WTC11 (cell line): ENCODE measurements around the gene SMAD5. TPM values are rescaled to one million over a fixed set of nuclear protein-coding genes. Genes with fewer than 3 reads are reported as not detected.

ENCODE experiments used
- ATAC-seq: fragments of 200-7000 bp; cut with Tn5 transposase; 2 replicates; pipeline ENCODE4 v1.10.0; 2021; ENCODE audit warnings: mild to moderate bottlenecking, moderate library complexity
- CTCF ChIA-PET: fragments of 300-600 bp; sonication (Branson Sonifier 250); formaldehyde crosslinking; loops from one replicate; lab custom pipeline; 2021; ENCODE audit warnings: antibody characterized with exemption; lab: Charles Lee
- POLR2A ChIA-PET: fragments of 350-600 bp; sonication (Branson Sonifier 250); formaldehyde crosslinking; loops from one replicate; lab custom pipeline; 2021; ENCODE audit warnings: antibody characterized with exemption; lab: Charles Lee
- DNase-seq: peaks from one replicate; pipeline ENCODE4 v3.0.0; 2021; ENCODE audit warnings: low spot score
- H3K27ac Mint-ChIP-seq: 2 replicates; pipeline ENCODE4 v1.8.0; 2021; ENCODE audit warnings: mixed read lengths
- H3K27me3 Mint-ChIP-seq: 2 replicates; pipeline ENCODE4 v1.8.0; 2021; ENCODE audit warnings: low read depth, mild to moderate bottlenecking, moderate library complexity, mixed read lengths
- H3K36me3 Mint-ChIP-seq: 2 replicates; pipeline ENCODE4 v1.8.0; 2021; ENCODE audit warnings: mixed read lengths
- H3K4me1 Mint-ChIP-seq: 2 replicates; pipeline ENCODE4 v1.8.0; 2022; ENCODE audit warnings: mixed read lengths
- H3K4me3 Mint-ChIP-seq: 2 replicates; pipeline ENCODE4 v1.8.0; 2021; ENCODE audit warnings: mild to moderate bottlenecking, moderate library complexity, mixed read lengths
- H3K9me3 Mint-ChIP-seq: 2 replicates; pipeline ENCODE4 v1.8.0; 2021; ENCODE audit warnings: mixed read lengths
- ARID4B ChIP-seq: sonication (generic); formaldehyde crosslinking; IDR thresholded peaks from 2 replicates; pipeline ENCODE4 v1.8.0; 2023; ENCODE audit warnings: missing genetic modification reagents, mild to moderate bottlenecking, borderline replicate concordance
- CBFB ChIP-seq: sonication (generic); formaldehyde crosslinking; IDR thresholded peaks from 2 replicates; pipeline ENCODE4 v1.8.1; 2022; ENCODE audit warnings: mild to moderate bottlenecking, low read depth, missing genetic modification reagents
- FOXP1 ChIP-seq: sonication (generic); formaldehyde crosslinking; IDR thresholded peaks from 2 replicates; pipeline ENCODE4 v1.8.0; 2022; ENCODE audit warnings: missing genetic modification reagents, mild to moderate bottlenecking, moderate library complexity, borderline replicate concordance
- GTF2I ChIP-seq: fragments of 250-450 bp; sonication (Bioruptor Pico); conservative IDR thresholded peaks from 2 replicates; pipeline ENCODE4 v1.4.0; 2021; ENCODE audit warnings: mild to moderate bottlenecking
- HMGXB4 ChIP-seq: sonication (generic); formaldehyde crosslinking; IDR thresholded peaks from 2 replicates; pipeline ENCODE4 v1.8.1; 2023; ENCODE audit warnings: mild to moderate bottlenecking, moderate library complexity, missing genetic modification reagents
- MAX ChIP-seq: sonication (generic); formaldehyde crosslinking; IDR thresholded peaks from 2 replicates; pipeline ENCODE4 v1.8.0; 2022; ENCODE audit warnings: mild to moderate bottlenecking, missing genetic modification reagents
- MLX ChIP-seq: sonication (generic); formaldehyde crosslinking; IDR thresholded peaks from 2 replicates; pipeline ENCODE4 v1.8.1; 2023; ENCODE audit warnings: mild to moderate bottlenecking, missing genetic modification reagents, moderate library complexity
- NFATC4 ChIP-seq: fragments of 250-450 bp; sonication (Bioruptor Pico); IDR thresholded peaks from 2 replicates; pipeline ENCODE4 v1.9.0; 2021; ENCODE audit warnings: mild to moderate bottlenecking
- NFE2L1 ChIP-seq: sonication (generic); formaldehyde crosslinking; IDR thresholded peaks from 2 replicates; pipeline ENCODE4 v1.8.1; 2023; ENCODE audit warnings: missing genetic modification reagents
- NFYB ChIP-seq: sonication (generic); formaldehyde crosslinking; conservative IDR thresholded peaks from 2 replicates; pipeline ENCODE4 v1.8.0; 2022; ENCODE audit warnings: low read depth, missing genetic modification reagents
- NR2C2 ChIP-seq: sonication (generic); formaldehyde crosslinking; IDR thresholded peaks from 2 replicates; pipeline ENCODE4 v1.8.0; 2022; ENCODE audit warnings: mild to moderate bottlenecking, missing genetic modification reagents
- PRRX2 ChIP-seq: fragments of 250-450 bp; sonication (Bioruptor Pico); IDR thresholded peaks from 2 replicates; pipeline ENCODE4 v1.8.0; 2021; ENCODE audit warnings: mild to moderate bottlenecking
- TEAD4 ChIP-seq: sonication (generic); formaldehyde crosslinking; IDR thresholded peaks from 2 replicates; pipeline ENCODE4 v1.8.0; 2022; ENCODE audit warnings: mild to moderate bottlenecking, missing genetic modification reagents
- TP53 ChIP-seq: sonication (generic); formaldehyde crosslinking; IDR thresholded peaks from 2 replicates; pipeline ENCODE4 v1.8.1; 2023; ENCODE audit warnings: mild to moderate bottlenecking, missing genetic modification reagents
- USF1 ChIP-seq: sonication (generic); formaldehyde crosslinking; IDR thresholded peaks from 2 replicates; pipeline ENCODE4 v1.8.0; 2022; ENCODE audit warnings: mild to moderate bottlenecking, missing genetic modification reagents
- ZNF121 ChIP-seq: sonication (generic); formaldehyde crosslinking; IDR thresholded peaks from 2 replicates; pipeline ENCODE4 v1.8.0; 2023; ENCODE audit warnings: missing genetic modification reagents
- ZNF138 ChIP-seq: sonication (generic); formaldehyde crosslinking; conservative IDR thresholded peaks from 2 replicates; pipeline ENCODE4 v1.8.1; 2022; ENCODE audit warnings: mild to moderate bottlenecking, moderate library complexity, missing genetic modification reagents
- ZNF671 ChIP-seq: fragments of 250-450 bp; sonication (Bioruptor Pico); IDR thresholded peaks from 2 replicates; pipeline ENCODE4 v1.8.0; 2021; ENCODE audit warnings: mild to moderate bottlenecking
- total RNA-seq: library from RNA; stranded (reverse); gene quantifications from 3 replicates; pipeline ENCODE4 v1.2.3, GENCODE V29; 2021

The SMAD5 gene
- total RNA-seq, 1 experiment from 2014 or later, result 65.2 TPM

- TF ChIP-seq HMGXB4 (CRISPR knock-in tag) (no peak), ZNF121 (CRISPR knock-in tag) (no peak), PRRX2 (CRISPR knock-in tag) (no peak), ARID4B (no peak), USF1 (CRISPR knock-in tag) (no peak), ZNF138 (CRISPR knock-in tag) (no peak)
Measured at GRCh38 chr5:136153581-136154236, 21.1 kb downstream of the SMAD5 start (continued).

GRCh38 chr5:136155078-136155477 is 22.4 kb downstream of the SMAD5 start:
- Mint-ChIP-seq H3K4me3 (no peak overlapping the region), H3K36me3 (peaks cover 40% of the 10 kb centered on the region), H3K9me3 (peaks cover 13% of the 10 kb centered on the region), H3K27me3 (no peaks in the 10 kb centered on the region), H3K27ac (no peak overlapping the region)
- no peak for DNase-seq
- POLR2A ChIA-PET, result no interaction called here
- TF ChIP-seq NFYB (CRISPR knock-in tag) (no peak), GTF2I (CRISPR knock-in tag) (no peak), ZNF671 (CRISPR knock-in tag) (no peak), MAX (CRISPR knock-in tag) (no peak), NR2C2 (CRISPR knock-in tag) (no peak), MLX (CRISPR knock-in tag) (no peak), NFE2L1 (CRISPR knock-in tag) (no peak), CBFB (CRISPR knock-in tag) (no peak), TEAD4 (CRISPR knock-in tag) (no peak), FOXP1 (CRISPR knock-in tag) (no peak), USF1 (CRISPR knock-in tag) (no peak), TP53 (CRISPR knock-in tag) (no peak), NFATC4 (CRISPR knock-in tag) (no peak)
- TF ChIP-seq, all 79 proteins: peak for 0
- peaks cover under 1% of the 10 kb centered on the region for H3K4me1 Mint-ChIP-seq
- no peak for ATAC-seq
- CTCF ChIA-PET, result no interaction called here
